PC-9 (cell line): ENCODE results near the gene SEZ6L. TPM values are rescaled to one million over a fixed set of nuclear protein-coding genes. Genes with fewer than 3 reads are reported as not detected.

Source experiments
- BruUV-seq: library from RNA; stranded (reverse); fragments of 400-500 nt; replicated peaks from 2 replicates; lab custom pipeline; 2021; lab: Mats Ljungman, UMichigan
- CTCF ChIA-PET: fragments of 300-600 bp; sonication (Branson Sonifier 250); formaldehyde crosslinking; loops from one replicate; lab custom pipeline; 2022; ENCODE audit warnings: antibody characterized with exemption; lab: Charles Lee
- POLR2A ChIA-PET: fragments of 300-600 bp; sonication (Branson Sonifier 250); formaldehyde crosslinking; loops from one replicate; lab custom pipeline; 2022; ENCODE audit warnings: antibody characterized with exemption; ENCODE audit not compliant: unreplicated experiment; lab: Charles Lee
- DNase-seq, 2 experiments: peaks; one replicate each; pipeline versions ENCODE4 v3.0.0 to v3.0.0-alpha.2; 2015 to 2022; ENCODE audit warnings: mixed read lengths in 1 of 2
- H2AFZ ChIP-seq: fragments of 200-600 bp; sonication (generic); 2 replicates; pipeline ENCODE4 v1.8.1; 2017; ENCODE audit warnings: antibody characterized with exemption
- H3F3A ChIP-seq: fragments of 200-600 bp; sonication (generic); 2 replicates; pipeline ENCODE4 v1.8.1; 2017; ENCODE audit warnings: antibody characterized with exemption, mild to moderate bottlenecking, low read depth; ENCODE audit not compliant: insufficient read depth
- H3K27ac ChIP-seq: fragments of 200-600 bp; sonication (generic); 2 replicates; pipeline ENCODE4 v1.6.1; 2016; ENCODE audit warnings: mixed run types
- H3K27me3 ChIP-seq: fragments of 200-600 bp; sonication (generic); 2 replicates; pipeline ENCODE4 v1.6.1; 2016; ENCODE audit warnings: low read depth, mixed run types; ENCODE audit not compliant: insufficient read depth
- H3K36me3 ChIP-seq: fragments of 200-600 bp; sonication (generic); 2 replicates; pipeline ENCODE4 v1.6.1; 2016; ENCODE audit warnings: low read depth, mixed run types
- H3K4me1 ChIP-seq: fragments of 200-600 bp; sonication (generic); replicated peaks from 2 replicates; pipeline ENCODE4 v1.6.1; 2016; ENCODE audit warnings: mixed run types; ENCODE audit not compliant: insufficient read depth
- H3K4me2 ChIP-seq: fragments of 200-600 bp; sonication (generic); 2 replicates; pipeline ENCODE4 v1.6.1; 2017; ENCODE audit warnings: mixed run types
- H3K4me3 ChIP-seq: fragments of 200-600 bp; sonication (generic); 2 replicates; pipeline ENCODE4 v1.6.1; 2016; ENCODE audit warnings: mixed run types
- H3K79me2 ChIP-seq: fragments of 200-600 bp; sonication (generic); 2 replicates; pipeline ENCODE4 v1.6.1; 2017; ENCODE audit warnings: low read depth, mixed run types
- H3K9me2 ChIP-seq: fragments of 200-600 bp; sonication (generic); 2 replicates; pipeline ENCODE4 v1.8.1; 2017; ENCODE audit warnings: mild to moderate bottlenecking; ENCODE audit not compliant: insufficient read depth
- H3K9me3 ChIP-seq: fragments of 200-600 bp; sonication (generic); 2 replicates; pipeline ENCODE4 v1.8.1; 2016; ENCODE audit warnings: low read depth; ENCODE audit not compliant: insufficient read depth
- H4K20me1 ChIP-seq: fragments of 200-600 bp; sonication (generic); 2 replicates; pipeline ENCODE4 v1.8.1; 2017; ENCODE audit not compliant: insufficient read depth
- CTCF ChIP-seq: fragments of 200-600 bp; sonication (generic); conservative IDR thresholded peaks from 2 replicates; pipeline ENCODE4 v1.6.1; 2017; ENCODE audit warnings: mixed run types, antibody characterized with exemption, mild to moderate bottlenecking, moderate library complexity
- EZH2 ChIP-seq: fragments of 200-600 bp; sonication (generic); IDR thresholded peaks from 2 replicates; pipeline ENCODE4 v1.8.0; 2017; ENCODE audit warnings: antibody characterized with exemption, low read depth
- intact Hi-C: fragments of 100-400 bp; cut with micrococcal nuclease; formaldehyde crosslinking; loops from one replicate; pipeline ENCODE4 v1.10.0; 2022; ENCODE audit not compliant: unreplicated experiment
- total RNA-seq: library from RNA; stranded (reverse); gene quantifications from 2 replicates; pipeline ENCODE4 v1.2.3, GENCODE V29; 2021

SEZ6L gene
- total RNA-seq, 1 experiment from 2014 or later, result not detected

GRCh38 chr22:26161746-26162145, 7.5 kb upstream of the SEZ6L start:
- H3K79me2 ChIP-seq, result no peaks in the 10 kb centered on the region
- POLR2A ChIA-PET, result no interaction called here
- DNase-seq, result no peak
- H3K9me2 ChIP-seq, result no peaks in the 10 kb centered on the region
- H3K9me3 ChIP-seq, result no peaks in the 10 kb centered on the region
- H2AFZ ChIP-seq, result no peak overlapping the region
- H3K4me3 ChIP-seq, result no peak overlapping the region
- H3K4me2 ChIP-seq, result no peak overlapping the region
- no TSS peak for BruUV-seq
- no peaks in the 10 kb centered on the region for H3K36me3 ChIP-seq
- H3K27me3 ChIP-seq, result peaks cover 34% of the 10 kb centered on the region
- no peaks in the 10 kb centered on the region for H3F3A ChIP-seq
- TF ChIP-seq CTCF, result no peak
- TF ChIP-seq EZH2, result no peak
- CTCF ChIA-PET, result no interaction called here
- H3K27ac ChIP-seq, result no peak overlapping the region
- H4K20me1 ChIP-seq, result no peaks in the 10 kb centered on the region
- H3K4me1 ChIP-seq, result no peaks in the 10 kb centered on the region
- intact Hi-C loops, result no loop called here

DNA sequence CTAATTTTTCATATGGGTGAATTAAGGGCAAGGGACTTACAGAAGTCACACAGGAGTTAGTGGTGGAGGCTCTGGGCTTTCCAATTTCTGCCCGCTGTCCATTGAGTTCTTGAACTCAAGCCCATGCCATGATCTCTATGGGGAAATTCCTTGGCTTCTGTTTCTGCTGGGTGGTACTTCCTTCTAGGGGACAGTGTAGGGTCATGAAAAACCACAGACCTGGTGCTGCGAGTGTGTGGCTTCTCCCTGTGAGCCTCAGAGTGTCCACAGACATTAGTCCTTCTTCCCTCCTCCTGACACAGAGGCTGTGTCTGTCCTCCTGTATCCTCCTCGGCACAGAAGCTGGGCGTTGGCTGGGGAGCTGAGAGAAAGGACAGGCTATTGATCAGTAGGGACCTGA, 6.3 kb upstream of the SEZ6L start:
- H3K79me2 ChIP-seq, result no peaks in the 10 kb centered on the region
- intact Hi-C loops, result no loop called here
- H3K36me3 ChIP-seq, result no peaks in the 10 kb centered on the region
- ChIA-PET POLR2A (no interaction called here), CTCF (no interaction called here)
- no peaks in the 10 kb centered on the region for H3K9me2 ChIP-seq
- no peaks in the 10 kb centered on the region for H4K20me1 ChIP-seq
- peaks cover 34% of the 10 kb centered on the region for H3K27me3 ChIP-seq
- H2AFZ ChIP-seq, result no peak overlapping the region
- no peak overlapping the region for H3K4me2 ChIP-seq
- BruUV-seq, result no TSS peak
- no peaks in the 10 kb centered on the region for H3K9me3 ChIP-seq
- no peaks in the 10 kb centered on the region for H3K4me1 ChIP-seq
- H3K27ac ChIP-seq, result no peak overlapping the region
- H3K4me3 ChIP-seq, result no peak overlapping the region
- no peaks in the 10 kb centered on the region for H3F3A ChIP-seq
- TF ChIP-seq CTCF, result no peak
- no peak for TF ChIP-seq EZH2
- DNase-seq, result no peak

GRCh38 chr22:26164174-26164573, 5.1 kb upstream of the SEZ6L start:
- Histone ChIP-seq H3K36me3 (no peaks in the 10 kb centered on the region), H3K27me3 (peaks cover 42% of the 10 kb centered on the region), H3K79me2 (no peaks in the 10 kb centered on the region), H3K27ac (no peak overlapping the region), H3K4me3 (no peak overlapping the region), H3K9me3 (no peaks in the 10 kb centered on the region), H3K4me1 (no peaks in the 10 kb centered on the region), H4K20me1 (no peaks in the 10 kb centered on the region), H3K9me2 (no peaks in the 10 kb centered on the region), H3K4me2 (no peak overlapping the region), H2AFZ (no peak overlapping the region), H3F3A (no peaks in the 10 kb centered on the region)
- intact Hi-C loops, result no loop called here
- ChIA-PET CTCF (no interaction called here), POLR2A (no interaction called here)
- no peak for DNase-seq
- BruUV-seq, result no TSS peak
- no peak for TF ChIP-seq CTCF
